Measurements from ENCODE around the gene TMPRSS2.

- no peak for TF ChIP-seq CTCF (CRISPR knock-in tag; IDR thresholded peaks at IDR 0.05)
- TF ChIP-seq TP53 (CRISPR knock-in tag; conservative IDR thresholded peaks at IDR 0.05) = no peak
- no peak for TF ChIP-seq ZNF512B (CRISPR knock-in tag; IDR thresholded peaks at IDR 0.05; ENCODE audit: borderline replicate concordance)
- no peak for TF ChIP-seq PPARG (CRISPR knock-in tag; conservative IDR thresholded peaks at IDR 0.05)
- no peak for TF ChIP-seq ZSCAN29 (CRISPR knock-in tag; conservative IDR thresholded peaks at IDR 0.05)
- TF ChIP-seq HDAC2 (CRISPR knock-in tag; IDR thresholded peaks at IDR 0.05) = no peak
- no peak for TF ChIP-seq ZFP41 (CRISPR knock-in tag; IDR thresholded peaks at IDR 0.05; ENCODE audit: borderline replicate concordance)
- TF ChIP-seq HNRNPH1 (optimal IDR thresholded peaks at IDR 0.05; ENCODE audit: low read depth, low read length) = no peak
Measured at GRCh38 chr21:41442481-41443186, 65.3 kb downstream of the TMPRSS2 start.

Measured in HepG2 (cell line).